Measurements from ENCODE around the gene AGBL4.

Gene AGBL4

GRCh38 chr1:48725341-48726046, 1298.3 kb downstream of the AGBL4 start:
- no peak for TF ChIP-seq USF1 (IDR thresholded peaks at IDR 0.05)
- TF ChIP-seq CREB1 (IDR thresholded peaks at IDR 0.05; ENCODE audit: low read depth), result no peak
- TF ChIP-seq EGR1 (IDR thresholded peaks at IDR 0.05), result no peak
- TF ChIP-seq CEBPB (IDR thresholded peaks at IDR 0.05), result no peak
- no peak for TF ChIP-seq EP300 (IDR thresholded peaks at IDR 0.05; ENCODE audit: borderline replicate concordance)
- no peak for TF ChIP-seq ZBTB7A (IDR thresholded peaks at IDR 0.05; ENCODE audit: low read depth)
- no peak for TF ChIP-seq TCF12 (IDR thresholded peaks at IDR 0.05; ENCODE audit: low read depth)
- TF ChIP-seq NFIC (IDR thresholded peaks at IDR 0.05), result no peak
- no peak for TF ChIP-seq FOXM1 (IDR thresholded peaks at IDR 0.05; ENCODE audit: borderline replicate concordance, low read depth)
- no peak for TF ChIP-seq TAF1 (IDR thresholded peaks at IDR 0.05; ENCODE audit: low read depth)
- no peak for TF ChIP-seq MAX (IDR thresholded peaks at IDR 0.05)
- no peak for TF ChIP-seq YY1 (IDR thresholded peaks at IDR 0.05; ENCODE audit: low read depth)
- TF ChIP-seq TEAD4 (IDR thresholded peaks at IDR 0.05), result no peak
- TF ChIP-seq RAD21 (IDR thresholded peaks at IDR 0.05; ENCODE audit: low read depth), result no peak
- no peak for TF ChIP-seq REST (IDR thresholded peaks at IDR 0.05; ENCODE audit: low read depth)

GRCh38 chr1:48720929-48721328, 1302.8 kb downstream of the AGBL4 start:
- TF ChIP-seq REST (IDR thresholded peaks at IDR 0.05; ENCODE audit: low read depth), result no peak
- TF ChIP-seq ZBTB7A (IDR thresholded peaks at IDR 0.05; ENCODE audit: low read depth), result no peak
- TF ChIP-seq FOXM1 (IDR thresholded peaks at IDR 0.05; ENCODE audit: borderline replicate concordance, low read depth), result no peak
- TF ChIP-seq MAX (IDR thresholded peaks at IDR 0.05), result no peak
- no peak for TF ChIP-seq NFIC (IDR thresholded peaks at IDR 0.05)
- TF ChIP-seq RAD21 (IDR thresholded peaks at IDR 0.05; ENCODE audit: low read depth), result no peak
- no peak for TF ChIP-seq EGR1 (IDR thresholded peaks at IDR 0.05)
- no peak for TF ChIP-seq TCF12 (IDR thresholded peaks at IDR 0.05; ENCODE audit: low read depth)
- no peak for TF ChIP-seq CEBPB (IDR thresholded peaks at IDR 0.05)
- no peak for TF ChIP-seq CREB1 (IDR thresholded peaks at IDR 0.05; ENCODE audit: low read depth)
- no peak for TF ChIP-seq EP300 (IDR thresholded peaks at IDR 0.05; ENCODE audit: borderline replicate concordance)
- TF ChIP-seq TEAD4 (IDR thresholded peaks at IDR 0.05), result no peak

GRCh38 chr1:48718705-48719104, 1305.0 kb downstream of the AGBL4 start:
- TF ChIP-seq YY1 (IDR thresholded peaks at IDR 0.05; ENCODE audit: low read depth) (no peak), TCF12 (IDR thresholded peaks at IDR 0.05; ENCODE audit: low read depth) (no peak), TAF1 (IDR thresholded peaks at IDR 0.05; ENCODE audit: low read depth) (no peak), USF1 (IDR thresholded peaks at IDR 0.05) (no peak), CREB1 (IDR thresholded peaks at IDR 0.05; ENCODE audit: low read depth) (no peak), REST (IDR thresholded peaks at IDR 0.05; ENCODE audit: low read depth) (no peak), FOXM1 (IDR thresholded peaks at IDR 0.05; ENCODE audit: borderline replicate concordance, low read depth) (no peak), MAX (IDR thresholded peaks at IDR 0.05) (no peak), NFIC (IDR thresholded peaks at IDR 0.05) (no peak), TEAD4 (IDR thresholded peaks at IDR 0.05) (no peak), EGR1 (IDR thresholded peaks at IDR 0.05) (no peak), ZBTB7A (IDR thresholded peaks at IDR 0.05; ENCODE audit: low read depth) (no peak), EP300 (IDR thresholded peaks at IDR 0.05; ENCODE audit: borderline replicate concordance) (no peak)

- TF ChIP-seq CEBPB (IDR thresholded peaks at IDR 0.05), result no peak
- no peak for TF ChIP-seq TEAD4 (IDR thresholded peaks at IDR 0.05)
- no peak for TF ChIP-seq ZBTB7A (IDR thresholded peaks at IDR 0.05; ENCODE audit: low read depth)
- TF ChIP-seq USF1 (IDR thresholded peaks at IDR 0.05), result no peak
- TF ChIP-seq EGR1 (IDR thresholded peaks at IDR 0.05), result no peak
Measured at GRCh38 chr1:48718116-48718630, 1305.6 kb downstream of the AGBL4 start.

Data from Ishikawa (cell line).